GM21526 (cell line): Measurements from ENCODE around the gene MICAL2.

ENCODE experiments used
- ATAC-seq: cut with Tn5 transposase; IDR thresholded peaks from one replicate; pipeline ENCODE4 v1.9.1; 2021; ENCODE audit warnings: moderate library complexity; ENCODE audit not compliant: unreplicated experiment, low FRiP score

MICAL2 gene

GRCh38 chr11:12220305-12220704 is 109.9 kb downstream of the MICAL2 start:
- no peak for ATAC-seq

GRCh38 chr11:12221051-12221535 is 110.7 kb downstream of the MICAL2 start:
- ATAC-seq, result no peak

GRCh38 chr11:12222055-12222792 is 111.8 kb downstream of the MICAL2 start:
- no peak for ATAC-seq

- ATAC-seq, result no peak
Observed at GRCh38 chr11:12223771-12224536, 113.6 kb downstream of the MICAL2 start.

GRCh38 chr11:12224537-12224893 is 114.1 kb downstream of the MICAL2 start:
- peak; percentile 79 for ATAC-seq

GRCh38 chr11:12225046-12225739 is 114.8 kb downstream of the MICAL2 start:
- ATAC-seq, result no peak

GRCh38 chr11:12226093-12226492 is 115.7 kb downstream of the MICAL2 start:
- ATAC-seq, result no peak

GRCh38 chr11:12229450-12230229 is 119.2 kb downstream of the MICAL2 start:
- ATAC-seq, result no peak

GRCh38 chr11:12232160-12232559 is 121.8 kb downstream of the MICAL2 start:
- no peak for ATAC-seq

GRCh38 chr11:12232817-12233601 is 122.6 kb downstream of the MICAL2 start:
- ATAC-seq, result no peak

GRCh38 chr11:12233602-12233925 is 123.2 kb downstream of the MICAL2 start:
- no peak for ATAC-seq

- ATAC-seq, result no peak
Observed at GRCh38 chr11:12234221-12234620, 123.8 kb downstream of the MICAL2 start.

GRCh38 chr11:12235080-12235479 is 124.7 kb downstream of the MICAL2 start:
- no peak for ATAC-seq

GRCh38 chr11:12235553-12235946 is 125.2 kb downstream of the MICAL2 start:
- no peak for ATAC-seq

GRCh38 chr11:12235947-12236743 is 125.8 kb downstream of the MICAL2 start:
- ATAC-seq, result no peak

GRCh38 chr11:12236744-12237101 is 126.3 kb downstream of the MICAL2 start:
- ATAC-seq, result no peak

GRCh38 chr11:12237381-12237784 is 127.0 kb downstream of the MICAL2 start:
- no peak for ATAC-seq

GRCh38 chr11:12238420-12238819 is 128.0 kb downstream of the MICAL2 start:
- no peak for ATAC-seq

GRCh38 chr11:12239396-12239795 is 129.0 kb downstream of the MICAL2 start:
- no peak for ATAC-seq
